GM12878 (cell line): ENCODE measurements around the gene TK1. TPM values are rescaled to one million over a fixed set of nuclear protein-coding genes. Genes with fewer than 3 reads are reported as not detected.

Source experiments
- ATF7 ChIP-seq: fragments of 450-650 bp; IDR thresholded peaks from 2 replicates; pipeline ENCODE4 v1.6.1; 2016; ENCODE audit warnings: low read depth, mild to moderate bottlenecking
- BACH1 ChIP-seq: fragments of 450-650 bp; IDR thresholded peaks from 2 replicates; pipeline ENCODE4 v1.6.1; 2017; ENCODE audit warnings: mild to moderate bottlenecking, borderline replicate concordance
- BMI1 ChIP-seq: fragments of 450-650 bp; IDR thresholded peaks from 2 replicates; pipeline ENCODE4 v1.6.1; 2016; ENCODE audit warnings: mild to moderate bottlenecking, moderate library complexity, borderline replicate concordance
- BRCA1 ChIP-seq: IDR thresholded peaks from 2 replicates; pipeline ENCODE4 v1.6.1; 2011; ENCODE audit warnings: low read depth, low read length, improper control_type of control experiment
- DPF2 ChIP-seq: fragments of 450-650 bp; IDR thresholded peaks from 2 replicates; pipeline ENCODE4 v1.6.1; 2017; ENCODE audit warnings: mild to moderate bottlenecking
- GATAD2B ChIP-seq: fragments of 450-650 bp; conservative IDR thresholded peaks from 2 replicates; pipeline ENCODE4 v1.6.1; 2017; ENCODE audit warnings: low read depth, mild to moderate bottlenecking, moderate library complexity
- IRF5 ChIP-seq: fragments of 450-650 bp; IDR thresholded peaks from 2 replicates; pipeline ENCODE4 v1.6.1; 2017; ENCODE audit warnings: borderline replicate concordance
- MEF2A ChIP-seq: IDR thresholded peaks from 2 replicates; pipeline ENCODE4 v1.6.1; 2011; ENCODE audit warnings: low read depth, mild to moderate bottlenecking, low read length, moderate library complexity; ENCODE audit not compliant: insufficient read depth
- MLLT1 ChIP-seq: fragments of 450-650 bp; IDR thresholded peaks from 2 replicates; pipeline ENCODE4 v1.6.1; 2016; ENCODE audit warnings: mild to moderate bottlenecking
- MTA2 ChIP-seq: fragments of 450-650 bp; IDR thresholded peaks from 2 replicates; pipeline ENCODE4 v1.6.1; 2016; ENCODE audit warnings: low read depth, mild to moderate bottlenecking, moderate library complexity
- MXI1 ChIP-seq: fragments of 150-350 bp; IDR thresholded peaks from 2 replicates; pipeline ENCODE4 v1.6.1; 2011; ENCODE audit warnings: low read depth, mild to moderate bottlenecking, inconsistent platforms, low read length, improper control_type of control experiment
- NKRF ChIP-seq: fragments of 450-650 bp; conservative IDR thresholded peaks from 2 replicates; pipeline ENCODE4 v1.6.1; 2017; ENCODE audit warnings: mild to moderate bottlenecking, moderate library complexity
- PML ChIP-seq: IDR thresholded peaks from 2 replicates; pipeline ENCODE4 v1.6.1; 2012; ENCODE audit warnings: low read length, inconsistent platforms
- POLR2AphosphoS2 ChIP-seq: IDR thresholded peaks from 2 replicates; pipeline ENCODE4 v1.6.1; 2011; ENCODE audit warnings: low read depth, mild to moderate bottlenecking, low read length, improper control_type of control experiment, moderate library complexity
- SUPT20H ChIP-seq: IDR thresholded peaks from 2 replicates; pipeline ENCODE4 v1.6.1; 2011; ENCODE audit warnings: low read depth, mild to moderate bottlenecking, low read length, moderate library complexity, borderline replicate concordance; ENCODE audit not compliant: control insufficient read depth
- TCF12 ChIP-seq: IDR thresholded peaks from 2 replicates; pipeline ENCODE4 v1.6.1; 2011; ENCODE audit warnings: low read depth, mild to moderate bottlenecking, low read length
- ZNF274 ChIP-seq: IDR thresholded peaks from one replicate; pipeline ENCODE4 v1.8.0; 2011; ENCODE audit not compliant: insufficient read length, insufficient read depth
- polyA plus RNA-seq, 11 experiments: library from polyadenylated mRNA; depleted of rRNA in 4 of 11; unstranded in 6 of 11; stranded (reverse) in 5 of 11; fragments of >200 nt; fragmentation: Nextera tagmentation in 4 of 11; fragmentation: Illumina TruSeq in 1 of 11; extraction: Ambion mirVana in 4 of 11; extraction: Trizol in 1 of 11; gene quantifications; 1 replicate in 1 of 11; 2 replicates in 10 of 11; pipeline versions ENCODE4 v1.2.1 to v1.2.3, GENCODE V29; 2011 to 2016; ENCODE audit warnings: inconsistent platforms in 2 of 11, missing spikeins in 2 of 11, low read depth in 1 of 11
- total RNA-seq, 4 experiments: library from RNA; depleted of rRNA in 3 of 4; stranded (reverse); fragments of >200 nt in 3 of 4; fragmentation: Illumina TruSeq in 1 of 4; extraction: Trizol in 1 of 4; gene quantifications; 2 replicates each; pipeline versions ENCODE4 v1.2.1 to v1.2.3, GENCODE V29; 2013 to 2021
- TF ChIP-seq, protein P1 (sequence below): fragments of 450-650 bp; IDR thresholded peaks from 2 replicates; pipeline ENCODE4 v1.6.1; 2017; ENCODE audit warnings: mild to moderate bottlenecking, moderate library complexity

The TK1 gene
- total and polyA plus RNA-seq, 10 of the 15 experiments (the other 5 are each of a cell fraction or from before 2014, with no cell fraction given): 4.6 to 175 (median 77.9) TPM

- TF ChIP-seq MLLT1: peak; percentile 88
- no peak for TF ChIP-seq TCF12
- no peak for TF ChIP-seq PML
- no peak for TF ChIP-seq MXI1
- 0 out of 2 replicates have a peak, but pooled peaks have one; percentile 16 for TF ChIP-seq MTA2
- TF ChIP-seq BMI1: no peak
- peak; percentile 25; the same call in 1 of the 2 replicates for TF ChIP-seq POLR2AphosphoS2
- TF ChIP-seq BACH1: peak; percentile 34; the same call in 1 of the 2 replicates
- TF ChIP-seq ZNF274: no peak
- TF ChIP-seq GATAD2B: 0 out of 2 replicates have a peak, but pooled peaks have one; percentile 47
- TF ChIP-seq ATF7: no peak
- TF ChIP-seq MEF2A: no peak
- no peak for TF ChIP-seq BRCA1
- TF ChIP-seq DPF2: no peak
- no peak for TF ChIP-seq NKRF
- TF ChIP-seq, protein P1, sequence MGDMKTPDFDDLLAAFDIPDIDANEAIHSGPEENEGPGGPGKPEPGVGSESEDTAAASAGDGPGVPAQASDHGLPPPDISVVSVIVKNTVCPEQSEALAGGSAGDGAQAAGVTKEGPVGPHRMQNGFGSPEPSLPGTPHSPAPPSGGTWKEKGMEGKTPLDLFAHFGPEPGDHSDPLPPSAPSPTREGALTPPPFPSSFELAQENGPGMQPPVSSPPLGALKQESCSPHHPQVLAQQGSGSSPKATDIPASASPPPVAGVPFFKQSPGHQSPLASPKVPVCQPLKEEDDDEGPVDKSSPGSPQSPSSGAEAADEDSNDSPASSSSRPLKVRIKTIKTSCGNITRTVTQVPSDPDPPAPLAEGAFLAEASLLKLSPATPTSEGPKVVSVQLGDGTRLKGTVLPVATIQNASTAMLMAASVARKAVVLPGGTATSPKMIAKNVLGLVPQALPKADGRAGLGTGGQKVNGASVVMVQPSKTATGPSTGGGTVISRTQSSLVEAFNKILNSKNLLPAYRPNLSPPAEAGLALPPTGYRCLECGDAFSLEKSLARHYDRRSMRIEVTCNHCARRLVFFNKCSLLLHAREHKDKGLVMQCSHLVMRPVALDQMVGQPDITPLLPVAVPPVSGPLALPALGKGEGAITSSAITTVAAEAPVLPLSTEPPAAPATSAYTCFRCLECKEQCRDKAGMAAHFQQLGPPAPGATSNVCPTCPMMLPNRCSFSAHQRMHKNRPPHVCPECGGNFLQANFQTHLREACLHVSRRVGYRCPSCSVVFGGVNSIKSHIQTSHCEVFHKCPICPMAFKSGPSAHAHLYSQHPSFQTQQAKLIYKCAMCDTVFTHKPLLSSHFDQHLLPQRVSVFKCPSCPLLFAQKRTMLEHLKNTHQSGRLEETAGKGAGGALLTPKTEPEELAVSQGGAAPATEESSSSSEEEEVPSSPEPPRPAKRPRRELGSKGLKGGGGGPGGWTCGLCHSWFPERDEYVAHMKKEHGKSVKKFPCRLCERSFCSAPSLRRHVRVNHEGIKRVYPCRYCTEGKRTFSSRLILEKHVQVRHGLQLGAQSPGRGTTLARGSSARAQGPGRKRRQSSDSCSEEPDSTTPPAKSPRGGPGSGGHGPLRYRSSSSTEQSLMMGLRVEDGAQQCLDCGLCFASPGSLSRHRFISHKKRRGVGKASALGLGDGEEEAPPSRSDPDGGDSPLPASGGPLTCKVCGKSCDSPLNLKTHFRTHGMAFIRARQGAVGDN: peak; percentile 40; the same call in 1 of the 2 replicates
- no peak for TF ChIP-seq IRF5
- TF ChIP-seq SUPT20H: no peak
These were observed 15.9 kb downstream of the TK1 start (continued) for GRCh38 chr17:78170692-78171590.
